Ovary (tissue), 3 donors: ENCODE results near the gene EXOC2.

ENCODE experiments used
- EP300 ChIP-seq: sonication (generic); formaldehyde crosslinking; IDR thresholded peaks from one replicate; pipeline ENCODE4 v1.6.1; 2017; ENCODE audit warnings: antibody characterized with exemption
- POLR2A ChIP-seq: fragments of 450-650 bp; IDR thresholded peaks from one replicate; pipeline ENCODE4 v1.6.1; 2017; ENCODE audit warnings: antibody characterized with exemption, mild to moderate bottlenecking, moderate library complexity
- TF ChIP-seq, protein P1 (sequence below), 3 donors: fragments of 450-650 bp in 2 of 3; fragments of 200-600 bp in 1 of 3; IDR thresholded peaks; one replicate each; pipeline versions ENCODE4 v1.5.1 to v1.8.0; 2016 to 2022; ENCODE audit warnings: antibody characterized with exemption in 3 of 3, mild to moderate bottlenecking in 1 of 3
- donor health status: DM: no; HTN: no; CAD: no.

DNA sequence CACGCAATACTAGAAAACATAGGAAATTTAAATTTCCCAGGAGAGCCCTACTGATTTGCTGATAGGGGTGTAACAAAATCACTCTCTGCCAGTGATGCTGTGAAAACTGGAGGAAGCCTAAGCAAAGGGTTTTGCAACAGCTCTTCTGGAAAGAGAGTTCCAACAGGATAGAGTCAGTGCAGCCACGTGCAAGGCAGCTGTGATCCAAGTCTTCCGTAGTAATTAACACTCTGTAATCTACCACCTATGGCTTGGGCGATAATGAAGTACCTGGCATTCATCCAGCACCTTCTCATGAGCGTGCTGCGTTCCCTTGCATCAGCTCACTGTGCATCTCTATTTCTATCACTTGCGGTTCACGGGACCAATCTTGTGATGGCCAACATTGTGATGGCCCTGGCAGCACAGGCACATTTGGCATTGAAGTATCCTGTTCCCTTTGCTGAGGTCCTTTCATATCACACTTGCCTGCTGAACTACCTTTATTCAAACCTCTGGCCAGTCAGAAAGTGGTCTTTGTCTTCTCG, 253.2 kb downstream of the EXOC2 start:
- no peak for TF ChIP-seq POLR2A
- TF ChIP-seq, protein P1, sequence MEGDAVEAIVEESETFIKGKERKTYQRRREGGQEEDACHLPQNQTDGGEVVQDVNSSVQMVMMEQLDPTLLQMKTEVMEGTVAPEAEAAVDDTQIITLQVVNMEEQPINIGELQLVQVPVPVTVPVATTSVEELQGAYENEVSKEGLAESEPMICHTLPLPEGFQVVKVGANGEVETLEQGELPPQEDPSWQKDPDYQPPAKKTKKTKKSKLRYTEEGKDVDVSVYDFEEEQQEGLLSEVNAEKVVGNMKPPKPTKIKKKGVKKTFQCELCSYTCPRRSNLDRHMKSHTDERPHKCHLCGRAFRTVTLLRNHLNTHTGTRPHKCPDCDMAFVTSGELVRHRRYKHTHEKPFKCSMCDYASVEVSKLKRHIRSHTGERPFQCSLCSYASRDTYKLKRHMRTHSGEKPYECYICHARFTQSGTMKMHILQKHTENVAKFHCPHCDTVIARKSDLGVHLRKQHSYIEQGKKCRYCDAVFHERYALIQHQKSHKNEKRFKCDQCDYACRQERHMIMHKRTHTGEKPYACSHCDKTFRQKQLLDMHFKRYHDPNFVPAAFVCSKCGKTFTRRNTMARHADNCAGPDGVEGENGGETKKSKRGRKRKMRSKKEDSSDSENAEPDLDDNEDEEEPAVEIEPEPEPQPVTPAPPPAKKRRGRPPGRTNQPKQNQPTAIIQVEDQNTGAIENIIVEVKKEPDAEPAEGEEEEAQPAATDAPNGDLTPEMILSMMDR (IDR thresholded peaks at IDR 0.05): no peak
- TF ChIP-seq EP300: no peak
